Fibroblast of villous mesenchyme (primary cell): ENCODE results near the gene CRYBB1. TPM values are rescaled to one million over a fixed set of nuclear protein-coding genes. Genes with fewer than 3 reads are reported as not detected.

Experiments used
- DNase-seq: peaks from one replicate; pipeline ENCODE4 v3.0.0-alpha.2; 2010; ENCODE audit warnings: low read depth
- H3K4me3 ChIP-seq: 2 replicates; pipeline ENCODE4 v1.5.1; 2011; ENCODE audit warnings: low read depth, mild to moderate bottlenecking, low read length
- total RNA-seq: library from RNA; depleted of rRNA; stranded (reverse); fragments of >200 nt; gene quantifications from 2 replicates; pipeline ENCODE4 v1.2.3, GENCODE V29; 2012
- TF ChIP-seq, protein P1 (sequence below): IDR thresholded peaks from 2 replicates; pipeline ENCODE4 v1.5.1; 2012; ENCODE audit warnings: low read depth, mild to moderate bottlenecking, low read length; ENCODE audit not compliant: insufficient read depth

The CRYBB1 gene
- total RNA-seq, 1 donor, result not detected

DNA sequence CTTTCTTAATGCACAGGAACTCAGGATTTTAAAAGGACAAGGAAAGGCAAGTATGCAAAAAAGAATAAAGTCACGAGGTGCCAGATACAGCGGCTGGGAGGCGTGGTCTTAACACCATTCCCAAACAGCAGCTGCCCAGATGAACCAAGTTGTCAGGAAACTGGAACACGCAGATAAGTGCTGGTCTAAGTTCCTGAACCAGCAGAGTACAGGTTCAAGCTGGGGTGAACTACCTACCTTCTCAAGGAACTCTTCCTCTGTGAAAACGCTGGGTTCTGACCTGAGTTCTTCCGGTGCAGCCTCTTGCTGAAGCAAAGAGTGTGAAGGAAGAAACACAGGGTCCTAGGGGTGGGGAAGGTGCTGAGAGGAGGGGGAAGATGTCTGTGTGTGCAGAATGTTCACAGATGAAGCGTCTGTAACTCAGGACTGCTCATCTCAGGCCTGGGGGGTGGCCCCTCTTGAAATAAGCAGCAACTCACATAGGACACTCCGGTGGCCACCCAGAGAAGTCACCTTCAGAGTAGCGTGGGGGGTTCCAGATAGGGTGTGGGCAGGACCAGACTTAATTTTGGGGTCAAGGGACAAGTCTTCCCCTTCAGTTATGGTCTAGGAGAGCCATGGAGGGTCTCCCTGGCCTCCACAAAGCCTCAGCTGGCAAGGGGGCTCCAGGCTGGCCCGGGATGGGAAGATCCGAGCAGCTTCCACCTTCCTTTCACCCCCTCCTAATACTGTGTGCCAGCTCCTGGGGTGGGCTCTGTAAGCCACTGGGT, 31.1 kb downstream of the CRYBB1 start:
- DNase-seq, result peak; percentile 55
- TF ChIP-seq, protein P1, sequence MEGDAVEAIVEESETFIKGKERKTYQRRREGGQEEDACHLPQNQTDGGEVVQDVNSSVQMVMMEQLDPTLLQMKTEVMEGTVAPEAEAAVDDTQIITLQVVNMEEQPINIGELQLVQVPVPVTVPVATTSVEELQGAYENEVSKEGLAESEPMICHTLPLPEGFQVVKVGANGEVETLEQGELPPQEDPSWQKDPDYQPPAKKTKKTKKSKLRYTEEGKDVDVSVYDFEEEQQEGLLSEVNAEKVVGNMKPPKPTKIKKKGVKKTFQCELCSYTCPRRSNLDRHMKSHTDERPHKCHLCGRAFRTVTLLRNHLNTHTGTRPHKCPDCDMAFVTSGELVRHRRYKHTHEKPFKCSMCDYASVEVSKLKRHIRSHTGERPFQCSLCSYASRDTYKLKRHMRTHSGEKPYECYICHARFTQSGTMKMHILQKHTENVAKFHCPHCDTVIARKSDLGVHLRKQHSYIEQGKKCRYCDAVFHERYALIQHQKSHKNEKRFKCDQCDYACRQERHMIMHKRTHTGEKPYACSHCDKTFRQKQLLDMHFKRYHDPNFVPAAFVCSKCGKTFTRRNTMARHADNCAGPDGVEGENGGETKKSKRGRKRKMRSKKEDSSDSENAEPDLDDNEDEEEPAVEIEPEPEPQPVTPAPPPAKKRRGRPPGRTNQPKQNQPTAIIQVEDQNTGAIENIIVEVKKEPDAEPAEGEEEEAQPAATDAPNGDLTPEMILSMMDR, result no peak
- H3K4me3 ChIP-seq, result no peak overlapping the region

DNA sequence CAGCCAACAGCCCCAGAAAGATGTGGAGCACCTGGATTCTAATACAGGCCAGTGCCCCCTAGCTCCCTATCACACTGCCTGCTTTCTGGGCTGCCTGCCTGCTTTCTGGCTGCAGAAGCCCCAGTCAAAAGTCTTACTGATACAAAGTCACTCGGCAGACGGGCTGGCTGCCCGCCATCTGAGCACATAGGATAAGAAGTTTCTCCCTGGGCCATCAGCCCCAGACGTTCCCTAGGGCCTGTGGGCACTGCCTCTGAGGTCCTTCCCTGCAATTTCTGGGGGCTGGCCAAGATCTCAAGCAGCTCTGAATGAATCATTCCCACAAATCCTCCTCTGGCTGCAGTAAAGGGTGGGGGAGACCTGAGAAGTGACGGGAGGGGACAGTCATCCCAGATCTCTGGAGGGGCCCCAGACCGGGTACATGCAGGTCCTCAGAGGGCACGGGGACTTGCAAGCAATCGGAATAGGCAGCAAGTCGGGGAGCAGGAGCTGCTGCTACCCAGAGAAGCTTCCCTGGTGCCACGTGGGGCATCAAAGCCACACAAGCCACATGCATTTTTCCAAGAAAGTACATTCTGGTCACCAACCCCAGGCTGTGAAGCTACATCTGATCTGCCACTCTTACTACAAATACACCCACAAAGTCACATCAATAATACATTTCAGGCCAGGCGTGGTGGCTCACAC, 32.6 kb downstream of the CRYBB1 start:
- TF ChIP-seq, protein P1, result no peak
- no peak overlapping the region for H3K4me3 ChIP-seq
- DNase-seq, result peak; percentile 82

DNA sequence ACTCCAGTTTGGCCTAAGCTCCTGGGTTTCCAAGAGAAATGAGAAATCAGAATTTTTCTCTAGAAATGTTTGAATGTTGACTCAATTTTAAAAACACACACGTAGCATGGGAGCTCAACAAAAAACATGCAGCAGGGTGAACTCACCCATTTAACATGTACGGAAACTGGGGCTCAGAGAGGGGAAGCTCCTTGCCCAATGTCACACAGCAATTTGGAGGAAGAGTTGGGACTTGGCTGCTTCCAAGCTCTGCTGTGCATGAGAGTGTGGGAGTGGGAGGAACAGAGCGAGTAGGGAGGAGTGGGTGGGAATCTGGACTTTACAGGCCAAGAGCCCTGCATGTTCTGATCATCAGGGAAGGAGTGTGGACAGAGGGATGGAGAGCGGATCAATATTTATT, 33.8 kb downstream of the CRYBB1 start:
- DNase-seq, result no peak
- no peak overlapping the region for H3K4me3 ChIP-seq
- TF ChIP-seq, protein P1, result no peak

DNA sequence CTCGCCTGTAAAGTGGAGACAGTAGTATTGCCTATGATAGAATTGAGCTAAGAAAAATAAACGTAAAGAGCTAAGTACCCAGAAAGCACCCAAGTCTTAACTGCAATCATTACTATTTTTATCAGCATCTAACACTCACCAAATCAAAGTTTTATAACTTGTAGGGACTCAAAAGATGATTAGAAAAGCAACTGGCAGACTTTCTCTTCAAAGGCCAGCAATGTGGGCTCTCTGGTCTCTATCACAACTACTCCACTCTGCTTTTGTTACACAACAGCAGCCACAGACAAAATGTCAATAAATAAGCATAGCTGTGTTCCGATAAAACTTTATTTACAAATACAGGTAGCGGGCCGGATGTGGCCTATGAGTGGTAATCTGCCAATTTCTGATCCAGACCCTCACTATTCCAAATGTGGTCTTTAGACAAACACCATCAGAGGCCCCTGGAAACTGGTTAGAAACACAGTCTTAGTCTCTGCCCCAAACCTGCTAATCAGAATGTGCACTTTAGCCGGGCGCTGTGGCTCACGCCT, 36.1 kb downstream of the CRYBB1 start:
- H3K4me3 ChIP-seq, result no peak overlapping the region
- TF ChIP-seq, protein P1, result no peak
- DNase-seq, result no peak

DNA sequence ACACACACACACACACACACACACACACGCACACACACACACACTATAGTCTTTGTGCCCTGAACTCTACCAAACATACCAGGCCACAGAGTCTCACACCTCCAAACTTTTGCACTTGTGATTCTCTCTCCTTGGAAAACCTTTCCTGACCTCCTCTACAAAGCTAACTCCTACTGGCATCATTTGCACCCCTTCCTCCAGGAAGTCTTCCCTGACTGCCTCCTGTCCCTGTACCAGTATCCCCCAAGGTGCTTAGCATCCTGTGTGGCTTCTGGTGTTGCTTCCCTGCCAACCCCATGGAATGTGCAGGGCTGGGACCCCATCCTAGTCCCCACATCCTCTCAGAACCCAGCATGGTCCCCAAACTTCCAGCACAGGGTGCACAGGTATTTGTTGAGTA, 36.8 kb downstream of the CRYBB1 start:
- H3K4me3 ChIP-seq, result no peak overlapping the region
- TF ChIP-seq, protein P1, result no peak
- DNase-seq, result no peak

DNA sequence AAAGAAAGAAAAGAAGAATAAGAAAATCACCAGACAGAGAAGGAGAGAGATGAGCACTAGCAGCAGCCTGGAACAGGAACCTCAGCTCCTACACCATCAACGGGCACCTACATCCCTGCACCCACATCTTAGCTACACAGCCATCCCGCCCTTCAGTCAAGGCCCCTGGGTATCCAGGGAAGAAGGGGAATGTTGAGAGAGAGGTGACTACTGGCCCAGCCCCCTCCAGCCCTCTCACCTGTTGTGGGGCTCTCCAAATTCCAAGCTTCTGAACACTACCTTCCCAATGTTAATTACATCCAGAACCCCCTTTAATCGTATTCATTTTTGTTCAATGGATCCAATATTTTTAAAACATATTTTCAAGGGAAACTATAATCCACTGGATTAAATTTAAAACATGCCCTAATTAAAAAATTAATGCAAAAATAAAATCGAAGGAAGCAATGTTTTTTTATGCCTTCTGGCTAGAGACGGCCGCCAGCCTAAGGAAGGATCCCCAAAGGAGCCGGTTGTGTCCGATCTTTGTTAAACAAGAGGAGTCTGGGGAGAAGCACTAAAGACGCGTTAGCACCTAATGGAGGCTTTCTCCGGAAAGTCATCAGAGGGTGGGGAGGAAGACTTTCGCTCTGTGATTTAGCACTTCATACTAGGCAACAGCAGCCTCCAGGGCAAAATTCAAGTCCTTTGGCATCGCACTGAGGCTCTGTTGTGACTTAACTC, 37.4 kb downstream of the CRYBB1 start:
- TF ChIP-seq, protein P1, result no peak
- no peak overlapping the region for H3K4me3 ChIP-seq
- DNase-seq, result no peak
